HG03045 (cell line): ENCODE data around the gene ANKRD23.
"Not testable (repeated sequence)": the region's sequence is repeated elsewhere in the genome, so short reads cannot be mapped to it uniquely, and the experiment has no call there.

ENCODE experiments used
- ATAC-seq: cut with Tn5 transposase; IDR thresholded peaks from one replicate; pipeline ENCODE4 v1.9.1; 2021; ENCODE audit warnings: mild to moderate bottlenecking, moderate library complexity; ENCODE audit not compliant: unreplicated experiment

Gene ANKRD23

DNA sequence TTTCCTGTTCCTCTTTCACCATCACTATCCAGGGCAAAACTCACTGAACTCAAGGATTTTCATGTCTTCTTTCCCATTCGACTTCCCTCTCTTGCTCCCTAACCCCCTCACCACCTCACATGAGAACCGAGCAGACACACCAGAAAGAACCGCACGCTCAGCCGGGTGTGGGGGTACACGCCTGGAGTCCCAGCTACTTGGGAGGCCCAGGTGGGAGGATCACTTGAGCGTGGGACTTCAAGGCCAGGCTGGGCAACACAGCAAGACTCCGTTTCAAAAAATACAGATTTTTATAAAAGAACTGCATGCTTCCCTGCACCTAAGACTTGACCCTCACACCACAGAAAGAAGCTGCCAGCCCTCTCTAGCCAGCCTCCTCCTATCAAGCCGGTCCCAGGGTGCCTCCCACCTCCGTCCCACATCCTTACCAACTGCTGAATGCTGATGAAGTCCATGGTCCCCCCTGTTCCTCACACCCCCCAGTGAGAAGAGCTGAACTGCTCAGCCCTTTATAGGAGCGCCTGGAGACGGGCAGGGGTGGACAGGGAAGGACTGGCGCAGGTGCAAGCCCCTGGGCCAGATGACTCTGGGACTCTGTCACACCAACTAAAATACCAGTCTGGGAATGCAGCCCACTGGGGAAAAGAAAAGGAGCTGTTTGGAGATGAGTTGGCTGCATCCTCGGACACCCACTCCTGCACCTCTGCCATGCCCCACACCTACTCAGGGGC is at the start of gene ANKRD23:
Gene ANKRD23 (minus strand): TSS at position 484 of the 731 bp plus-strand sequence. CDS start 29 bp downstream, at position 455.
- ATAC-seq = no peak

GRCh38 chr2:96891591-96892333 is 47.9 kb upstream of the ANKRD23 start:
- no peak for ATAC-seq

DNA sequence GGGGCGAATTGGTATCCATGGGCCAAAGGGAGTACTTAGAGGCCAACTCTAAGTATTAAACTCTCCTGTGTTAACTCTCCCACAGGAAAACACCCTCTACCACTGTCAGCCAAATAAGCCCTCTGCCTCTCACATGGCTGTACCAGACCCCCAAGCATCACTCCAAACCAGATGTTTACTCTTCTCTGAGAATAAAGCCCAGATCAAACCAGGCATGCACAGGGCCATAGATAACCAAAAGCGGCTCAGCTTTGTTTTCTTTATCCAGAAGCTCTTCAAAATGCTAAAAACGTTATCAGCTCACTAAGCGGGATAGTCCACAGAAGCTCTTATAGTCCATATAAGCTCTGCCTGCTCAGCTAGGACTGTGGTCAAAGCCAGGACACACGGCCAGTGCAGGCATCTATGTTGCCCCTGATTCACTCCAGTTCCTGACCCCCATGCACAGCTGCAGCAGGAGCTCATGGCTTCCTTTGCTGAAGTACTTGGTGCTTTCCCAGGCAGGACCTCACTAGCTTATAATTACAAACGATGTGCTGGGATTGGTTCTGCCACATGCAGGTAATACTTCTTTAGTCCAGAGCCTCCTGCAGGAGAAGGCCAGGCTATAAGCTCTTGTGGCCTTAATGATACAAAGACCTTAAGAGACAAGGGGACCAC is 47.0 kb upstream of the ANKRD23 start:
- no peak for ATAC-seq

GRCh38 chr2:96890252-96890651 is 46.4 kb upstream of the ANKRD23 start:
- ATAC-seq = no peak

DNA sequence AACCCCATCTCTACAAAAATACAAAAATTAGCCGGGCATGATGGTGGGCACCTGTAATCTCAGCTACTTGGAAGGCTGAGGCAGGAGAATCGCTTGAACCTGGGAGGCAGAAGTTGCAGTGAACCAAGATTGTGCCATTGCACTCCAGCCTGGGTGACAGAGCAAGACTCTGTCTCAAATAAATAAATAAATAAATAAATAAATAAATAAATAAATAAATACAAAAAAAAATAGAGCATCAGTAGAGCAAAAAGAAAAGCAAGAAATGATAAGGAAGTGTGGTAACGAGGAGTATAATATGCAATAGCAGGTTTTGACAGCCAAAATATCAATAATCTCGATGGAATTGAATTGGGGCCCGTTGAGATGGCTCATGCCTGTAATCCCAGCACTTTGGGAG is 45.7 kb upstream of the ANKRD23 start:
- ATAC-seq = not testable (repeated sequence)

GRCh38 chr2:96888072-96889011 is 44.5 kb upstream of the ANKRD23 start:
- ATAC-seq = no peak

GRCh38 chr2:96887493-96888012 is 43.7 kb upstream of the ANKRD23 start:
- ATAC-seq = no peak

DNA sequence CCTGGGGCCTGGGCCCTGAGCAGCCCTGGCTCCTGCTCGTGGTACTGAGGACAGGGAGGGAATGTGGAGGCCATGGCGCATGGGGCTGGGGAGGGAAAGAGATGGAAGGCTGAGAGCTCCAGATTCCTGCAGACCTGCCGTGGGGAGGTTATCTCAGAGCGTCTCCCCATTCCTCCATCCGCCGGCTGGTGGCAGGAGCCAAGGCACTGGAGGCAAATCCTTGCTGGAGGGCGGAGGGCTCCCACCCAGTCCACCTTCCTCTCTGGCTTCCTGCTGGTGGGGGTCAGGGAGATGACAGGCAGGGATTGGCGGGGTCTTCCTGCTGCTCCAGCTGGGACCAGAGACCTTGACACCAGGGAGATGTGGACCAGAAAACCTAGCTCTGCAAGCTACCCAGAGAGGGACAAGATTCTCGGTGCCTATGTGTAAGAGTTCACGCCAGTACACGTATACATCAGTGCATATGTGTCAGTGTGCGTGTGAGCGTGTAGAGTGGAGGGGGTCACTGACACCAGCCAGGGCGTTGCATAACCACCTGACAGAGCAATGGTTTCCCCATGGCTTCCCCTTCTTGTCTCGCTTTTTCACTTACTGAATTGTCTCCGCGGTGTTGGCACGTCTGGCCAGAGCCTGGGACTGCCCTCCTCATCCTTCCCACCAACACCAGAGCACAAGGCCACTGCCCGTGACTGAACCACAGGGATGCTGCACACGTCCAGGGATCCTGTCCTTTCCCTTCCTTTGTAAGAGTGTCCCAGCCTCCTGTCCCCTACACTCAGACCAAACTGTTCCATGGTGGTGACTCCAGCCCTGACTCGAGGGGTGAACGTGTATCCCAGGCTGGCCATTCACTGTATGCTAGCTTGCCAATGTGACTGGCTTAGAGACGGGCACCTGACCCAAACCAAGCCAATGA is 41.9 kb upstream of the ANKRD23 start:
- ATAC-seq = no peak

DNA sequence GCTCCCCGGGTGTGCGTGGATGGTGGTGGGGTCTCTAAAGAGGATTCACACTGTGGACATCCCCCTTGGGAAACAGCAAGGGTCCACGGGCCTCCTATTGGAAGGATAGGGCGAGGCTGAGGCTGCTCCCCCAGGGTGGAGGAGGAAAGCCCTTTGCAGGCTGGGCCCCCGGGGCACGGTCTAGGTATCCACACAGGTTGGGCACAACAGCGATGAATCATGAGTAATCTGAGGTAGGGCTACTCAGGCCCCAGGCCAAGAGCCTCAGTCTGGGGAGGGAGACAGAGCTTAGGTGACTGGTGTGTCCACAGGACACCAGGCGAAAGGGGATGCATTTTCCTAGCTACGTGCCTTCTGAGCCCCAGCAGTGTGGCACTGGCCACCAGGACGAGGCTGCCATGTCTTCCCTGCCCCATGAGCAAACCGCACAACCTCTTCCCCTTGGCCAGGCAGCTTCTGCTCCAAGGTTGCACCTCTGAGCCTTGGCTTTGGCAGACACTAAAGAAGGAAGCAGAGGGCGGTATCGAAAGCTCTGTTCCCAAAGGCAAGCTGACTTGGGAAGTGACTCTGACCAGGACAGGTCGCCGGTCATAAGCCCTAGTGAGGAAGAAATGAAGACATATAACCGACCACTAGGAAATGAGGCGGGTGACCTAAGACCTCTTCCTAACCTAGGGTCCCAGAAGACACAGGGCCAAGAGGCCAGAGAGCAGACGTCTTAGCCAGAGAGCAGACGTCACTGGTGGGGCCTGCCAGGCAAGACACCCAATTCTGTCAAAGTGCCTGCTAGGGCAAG is 40.7 kb upstream of the ANKRD23 start:
- no peak for ATAC-seq

- ATAC-seq = no peak
Observed at GRCh38 chr2:96883306-96883705, 39.5 kb upstream of the ANKRD23 start.

- ATAC-seq = no peak
Observed at GRCh38 chr2:96882906-96883305, 39.1 kb upstream of the ANKRD23 start.

GRCh38 chr2:96882230-96882629 is 38.4 kb upstream of the ANKRD23 start:
- ATAC-seq = no peak

DNA sequence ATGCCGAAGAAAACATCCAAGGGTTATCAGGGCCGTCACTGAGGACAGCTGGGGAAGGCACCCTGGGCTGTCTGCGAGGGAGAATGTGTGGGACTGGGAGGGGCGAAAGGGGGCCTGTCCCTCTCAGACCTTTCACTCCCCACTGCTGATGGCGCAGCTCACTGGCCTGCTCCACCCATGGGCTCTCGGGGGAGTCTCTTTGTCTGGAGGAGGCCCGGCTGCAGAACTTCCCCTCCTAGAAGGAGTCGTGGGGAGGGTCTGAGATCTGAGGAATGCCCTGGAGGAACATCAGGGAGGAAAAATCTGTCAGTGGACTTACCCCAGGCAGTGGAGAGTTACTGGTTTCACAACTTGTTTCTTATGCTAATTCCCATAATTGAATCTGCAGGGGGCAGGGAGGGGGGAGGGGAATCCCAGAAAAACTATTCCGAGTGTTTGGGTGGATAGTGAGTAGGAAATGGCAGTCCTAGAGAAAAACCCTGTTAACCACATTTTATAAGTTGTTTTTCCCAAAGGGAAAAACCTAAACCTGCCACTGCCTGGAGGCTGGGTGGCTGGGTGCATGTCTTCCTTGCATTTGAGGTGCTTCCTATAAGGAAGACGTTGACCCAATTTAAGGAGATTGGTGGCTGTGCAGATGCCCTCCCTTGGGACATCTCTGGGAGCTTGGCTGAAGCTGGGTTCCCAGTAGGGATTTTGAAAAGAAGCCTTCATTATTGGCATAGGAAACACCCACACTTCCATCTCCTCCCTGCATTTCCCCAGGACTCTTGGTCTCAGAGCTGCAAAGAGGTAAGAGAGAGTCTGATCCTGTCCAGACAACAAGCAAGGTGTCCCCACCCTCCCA is 37.8 kb upstream of the ANKRD23 start:
- no peak for ATAC-seq

- no peak for ATAC-seq
Observed at GRCh38 chr2:96880891-96881273, 37.1 kb upstream of the ANKRD23 start.

GRCh38 chr2:96879545-96880040 is 35.8 kb upstream of the ANKRD23 start:
- ATAC-seq = no peak

- ATAC-seq = no peak
Observed at GRCh38 chr2:96878796-96879544, 35.1 kb upstream of the ANKRD23 start.

GRCh38 chr2:96878171-96878570 is 34.4 kb upstream of the ANKRD23 start:
- no peak for ATAC-seq
